Caco-2 (cell line): Measurements from ENCODE around the gene PSG7. TPM values are rescaled to one million over a fixed set of nuclear protein-coding genes. Genes with fewer than 3 reads are reported as not detected.
"Not testable (repeated sequence)": the region's sequence is repeated elsewhere in the genome, so short reads cannot be mapped to it uniquely, and the experiment has no call there.

Source experiments
- BruUV-seq: library from RNA; stranded (reverse); fragments of 400-500 nt; replicated peaks from 2 replicates; lab custom pipeline; 2021; lab: Mats Ljungman, UMichigan
- CTCF ChIA-PET: fragments of 300-600 bp; sonication (Branson Sonifier 250); formaldehyde crosslinking; loops from one replicate; lab custom pipeline; 2022; ENCODE audit warnings: antibody characterized with exemption; lab: Charles Lee
- POLR2A ChIA-PET: fragments of 300-600 bp; sonication (Branson Sonifier 250); formaldehyde crosslinking; loops from one replicate; lab custom pipeline; 2022; ENCODE audit warnings: antibody characterized with exemption; lab: Charles Lee
- DNase-seq, 2 experiments: peaks; one replicate each; pipeline versions ENCODE4 v3.0.0 to v3.0.0-alpha.2; 2020 to 2022
- H3K27me3 ChIP-seq: replicated peaks from 2 replicates; pipeline ENCODE4 v1.6.0; 2011; ENCODE audit warnings: low read length; ENCODE audit not compliant: control insufficient read depth, insufficient read depth
- H3K36me3 ChIP-seq: 2 replicates; pipeline ENCODE4 v1.5.1; 2011; ENCODE audit warnings: low read length; ENCODE audit not compliant: control insufficient read depth, insufficient read depth
- H3K4me1 ChIP-seq: fragments of 250-450 bp; sonication (Bioruptor Pico); 2 replicates; pipeline ENCODE4 v1.5.1; 2020; ENCODE audit warnings: mild to moderate bottlenecking
- H3K4me3 ChIP-seq: 2 replicates; pipeline ENCODE4 v1.5.1; 2011; ENCODE audit warnings: low read depth, mild to moderate bottlenecking, control low read depth, low read length
- H3K9me3 ChIP-seq: fragments of 250-450 bp; sonication (Bioruptor Pico); 2 replicates; pipeline ENCODE4 v1.5.1; 2020; ENCODE audit warnings: mild to moderate bottlenecking, moderate library complexity
- H3K27ac Mint-ChIP-seq: one replicate; pipeline ENCODE4 v1.8.0; 2022; ENCODE audit warnings: mixed read lengths; ENCODE audit not compliant: unreplicated experiment
- H3K27me3 Mint-ChIP-seq: one replicate; pipeline ENCODE4 v1.8.0; 2022; ENCODE audit warnings: mixed read lengths; ENCODE audit not compliant: insufficient read depth, unreplicated experiment
- H3K36me3 Mint-ChIP-seq: one replicate; pipeline ENCODE4 v1.8.0; 2022; ENCODE audit warnings: mild to moderate bottlenecking, mixed read lengths; ENCODE audit not compliant: insufficient read depth, unreplicated experiment
- H3K4me1 Mint-ChIP-seq: one replicate; pipeline ENCODE4 v1.8.0; 2022; ENCODE audit warnings: low read depth, mixed read lengths; ENCODE audit not compliant: unreplicated experiment
- H3K4me3 Mint-ChIP-seq: one replicate; pipeline ENCODE4 v1.8.0; 2022; ENCODE audit warnings: mild to moderate bottlenecking, moderate library complexity, mixed read lengths; ENCODE audit not compliant: unreplicated experiment
- H3K9me3 Mint-ChIP-seq: one replicate; pipeline ENCODE4 v1.8.0; 2022; ENCODE audit warnings: mixed read lengths; ENCODE audit not compliant: unreplicated experiment
- CTCF ChIP-seq, 2 experiments: fragments of 200-600 bp in 1 of 2; IDR thresholded peaks; 1 replicate in 1 of 2; 2 replicates in 1 of 2; pipeline versions ENCODE4 v1.5.1 to v1.8.0; 2011 to 2022; ENCODE audit warnings: antibody characterized with exemption in 1 of 2, control low read depth in 1 of 2, inconsistent platforms in 1 of 2, low read depth in 1 of 2, low read length in 1 of 2, mild to moderate bottlenecking in 1 of 2, moderate library complexity in 1 of 2; ENCODE audit not compliant: insufficient read depth in 1 of 2, severe bottlenecking in 1 of 2, unreplicated experiment in 1 of 2
- intact Hi-C: fragments of 100-400 bp; cut with micrococcal nuclease; formaldehyde crosslinking; loops from one replicate; pipeline ENCODE4 v1.10.0; 2022; ENCODE audit not compliant: unreplicated experiment
- total RNA-seq: library from RNA; stranded (reverse); gene quantifications from 2 replicates; pipeline ENCODE4 v1.2.3, GENCODE V29; 2022

PSG7 gene
- total RNA-seq, 1 experiment from 2014 or later: not detected

- CTCF ChIA-PET, H3K27me3 Mint-ChIP-seq, DNase-seq, intact Hi-C loops, H3K36me3 ChIP-seq, H3K27me3 ChIP-seq, H3K4me1 ChIP-seq, H3K4me3 Mint-ChIP-seq, H3K36me3 Mint-ChIP-seq, H3K27ac Mint-ChIP-seq, POLR2A ChIA-PET, H3K4me3 ChIP-seq, H3K9me3 ChIP-seq, BruUV-seq: not testable (repeated sequence)
- peaks cover 23% of the 10 kb centered on the region for H3K9me3 Mint-ChIP-seq
- TF ChIP-seq CTCF (IDR thresholded peaks at IDR 0.05; ENCODE audit: insufficient read depth in 1 of 2, low read depth in 1 of 2, low read length in 1 of 2, severe bottlenecking in 1 of 2, unreplicated experiment in 1 of 2): peak; percentile 28 to 40
- peaks cover 10% of the 10 kb centered on the region for H3K4me1 Mint-ChIP-seq
Measured at GRCh38 chr19:42881279-42881678, 55.7 kb downstream of the PSG7 start.

GRCh38 chr19:42880621-42881020 lies 56.4 kb downstream of the PSG7 start:
- H3K4me1 ChIP-seq: peaks cover 13% of the 10 kb centered on the region
- H3K36me3 ChIP-seq, DNase-seq, H3K36me3 Mint-ChIP-seq, H3K27me3 Mint-ChIP-seq, H3K4me3 Mint-ChIP-seq, H3K9me3 ChIP-seq, BruUV-seq, H3K27me3 ChIP-seq, H3K4me3 ChIP-seq, CTCF ChIA-PET, POLR2A ChIA-PET, intact Hi-C loops, H3K27ac Mint-ChIP-seq: not testable (repeated sequence)
- peaks cover 16% of the 10 kb centered on the region for H3K4me1 Mint-ChIP-seq
- H3K9me3 Mint-ChIP-seq: peaks cover 16% of the 10 kb centered on the region

GRCh38 chr19:42879613-42880012 lies 57.4 kb downstream of the PSG7 start, which contains the start of gene PSG1:
PSG1 (minus strand) TSS chr19:42879713; CDS start chr19:42879581, 132 bp downstream.
- Mint-ChIP-seq H3K27me3 (no peaks in the 10 kb centered on the region), H3K4me1 (peaks cover 19% of the 10 kb centered on the region), H3K27ac (no peak within 1 kb of the TSS), H3K9me3 (peaks cover 13% of the 10 kb centered on the region), H3K4me3 (no peak within 1 kb of the TSS), H3K36me3 (peaks cover 8% of the 10 kb centered on the region)
- Histone ChIP-seq H3K4me3 (no peak within 1 kb of the TSS), H3K9me3 (no peaks in the 10 kb centered on the region), H3K4me1 (peaks cover 22% of the 10 kb centered on the region), H3K27me3 (no peaks in the 10 kb centered on the region), H3K36me3 (no peaks in the 10 kb centered on the region)
- POLR2A ChIA-PET: no interaction called here
- intact Hi-C loops: no loop called here
- CTCF ChIA-PET: no interaction called here
- DNase-seq: no peak
- no TSS peak for BruUV-seq
- TF ChIP-seq CTCF (IDR thresholded peaks at IDR 0.05; ENCODE audit: insufficient read depth in 1 of 2, low read depth in 1 of 2, low read length in 1 of 2, severe bottlenecking in 1 of 2, unreplicated experiment in 1 of 2): no peak

- H3K36me3 ChIP-seq, H3K27me3 Mint-ChIP-seq, POLR2A ChIA-PET, DNase-seq, intact Hi-C loops, BruUV-seq, H3K4me3 ChIP-seq, H3K36me3 Mint-ChIP-seq, CTCF ChIA-PET, H3K9me3 ChIP-seq, H3K4me3 Mint-ChIP-seq, H3K27ac Mint-ChIP-seq, H3K4me1 Mint-ChIP-seq, H3K27me3 ChIP-seq: not testable (repeated sequence)
- H3K4me1 ChIP-seq: peaks cover 16% of the 10 kb centered on the region
- peaks cover 13% of the 10 kb centered on the region for H3K9me3 Mint-ChIP-seq
Measured at GRCh38 chr19:42876596-42876995, 60.4 kb downstream of the PSG7 start.

- peaks cover 13% of the 10 kb centered on the region for H3K9me3 Mint-ChIP-seq
- POLR2A ChIA-PET, BruUV-seq, CTCF ChIA-PET, H3K4me3 Mint-ChIP-seq, DNase-seq, intact Hi-C loops, H3K27me3 Mint-ChIP-seq, H3K4me1 Mint-ChIP-seq, H3K27me3 ChIP-seq, H3K36me3 ChIP-seq, H3K4me3 ChIP-seq, H3K9me3 ChIP-seq, H3K36me3 Mint-ChIP-seq: not testable (repeated sequence)
- peaks cover 16% of the 10 kb centered on the region for H3K4me1 ChIP-seq
- peak overlapping the region; percentile 82 for H3K27ac Mint-ChIP-seq
Measured at GRCh38 chr19:42875881-42876280, 61.1 kb downstream of the PSG7 start.
